Left kidney (tissue), 8 donors: ENCODE measurements around the gene ATXN7L3. TPM values are rescaled to one million over a fixed set of nuclear protein-coding genes. Genes with fewer than 3 reads are reported as not detected.
"Not testable (repeated sequence)": the region's sequence is repeated elsewhere in the genome, so short reads cannot be mapped to it uniquely, and the experiment has no call there.

ENCODE experiments used
- DNase-seq: peaks from one replicate; pipeline ENCODE4 v3.0.0-alpha.2; 2013
- long read RNA-seq, 8 donors: transcript quantifications; one replicate each; lab custom pipeline, GENCODE V29; 2026
- polyA plus RNA-seq: library from polyadenylated mRNA; unstranded; fragments of 120-200 nt; gene quantifications from one replicate; pipeline ENCODE4 v1.2.1, GENCODE V29; 2013; ENCODE audit not compliant: insufficient read length

Gene ATXN7L3, protein sequence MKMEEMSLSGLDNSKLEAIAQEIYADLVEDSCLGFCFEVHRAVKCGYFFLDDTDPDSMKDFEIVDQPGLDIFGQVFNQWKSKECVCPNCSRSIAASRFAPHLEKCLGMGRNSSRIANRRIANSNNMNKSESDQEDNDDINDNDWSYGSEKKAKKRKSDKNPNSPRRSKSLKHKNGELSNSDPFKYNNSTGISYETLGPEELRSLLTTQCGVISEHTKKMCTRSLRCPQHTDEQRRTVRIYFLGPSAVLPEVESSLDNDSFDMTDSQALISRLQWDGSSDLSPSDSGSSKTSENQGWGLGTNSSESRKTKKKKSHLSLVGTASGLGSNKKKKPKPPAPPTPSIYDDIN
- polyA plus RNA-seq: 69.2 TPM
- long read RNA-seq, donor 1, partial matches to known transcripts: 0 of 3 reads
- long read RNA-seq, donor 1, other reads (novel, unspliced or antisense): 0 of 3 reads
- long read RNA-seq, donor 2, transcript ATXN7L3-205 (13 exons, 1,341 nt): major isoform, 5 of 7 reads
- long read RNA-seq, donor 2, partial matches to known transcripts: 0 of 7 reads
- long read RNA-seq, donor 2, other reads (novel, unspliced or antisense): 0 of 7 reads
- long read RNA-seq, donor 3, partial matches to known transcripts: 0 of 2 reads
- long read RNA-seq, donor 3, other reads (novel, unspliced or antisense): 0 of 2 reads
- long read RNA-seq, donor 4: 0 reads
- long read RNA-seq, donor 5, partial matches to known transcripts: 0 of 5 reads
- long read RNA-seq, donor 5, other reads (novel, unspliced or antisense): 0 of 5 reads
- long read RNA-seq, donor 6, transcript ATXN7L3-205 (13 exons, 1,341 nt): major isoform, 5 of 5 reads
- long read RNA-seq, donor 6, partial matches to known transcripts: 0 of 5 reads
- long read RNA-seq, donor 6, other reads (novel, unspliced or antisense): 0 of 5 reads
- long read RNA-seq, donor 7, partial matches to known transcripts: 13 of 17 reads
- long read RNA-seq, donor 7, other reads (novel, unspliced or antisense): 0 of 17 reads
- long read RNA-seq, donor 8: 0 reads

DNA sequence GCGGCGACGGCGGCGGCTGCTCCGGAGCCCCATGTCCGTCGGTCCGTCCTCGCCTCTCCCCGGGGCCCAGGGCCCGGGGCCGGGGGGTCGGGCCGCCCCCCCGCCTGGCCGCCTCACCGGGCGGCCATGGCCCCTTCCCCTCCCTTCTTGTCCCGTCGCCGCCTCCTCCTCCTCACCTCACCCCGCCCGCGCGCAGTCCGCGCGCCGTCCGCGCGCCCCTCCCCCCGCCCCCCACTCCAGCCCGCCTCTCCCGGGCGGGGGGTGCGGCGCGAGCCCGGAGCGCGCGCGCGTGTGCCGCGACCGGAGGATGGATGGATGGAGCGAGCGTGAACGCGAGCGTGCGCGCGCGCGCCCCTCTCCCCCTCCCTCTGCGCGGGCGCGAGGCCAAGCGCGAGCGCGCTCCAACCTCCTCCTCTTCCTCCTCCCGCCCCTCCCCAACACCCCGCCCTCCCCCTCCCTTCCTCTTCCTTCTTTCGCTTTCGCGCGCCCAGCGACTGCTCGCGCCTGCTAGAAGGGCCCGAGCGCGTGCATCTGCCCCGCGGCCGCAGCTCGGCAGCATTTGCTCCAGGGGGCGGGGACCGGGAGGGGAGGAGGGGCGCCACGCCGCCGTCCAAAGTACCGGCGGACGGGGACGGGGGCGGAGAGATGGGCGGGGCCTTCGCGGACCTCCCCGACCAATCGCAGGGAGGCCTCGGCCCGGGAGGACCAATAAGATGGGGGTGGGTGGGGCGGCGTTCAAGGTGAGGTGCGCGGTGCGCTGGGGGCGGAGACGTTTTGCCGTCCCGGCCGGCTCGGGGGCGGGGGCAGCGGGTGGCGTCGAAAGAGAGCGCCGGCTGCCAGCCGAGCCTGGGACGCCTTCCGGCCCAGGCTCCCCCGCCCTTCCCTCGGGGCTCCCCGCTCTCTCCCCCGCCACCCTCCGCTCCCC lies at the start of gene ATXN7L3:
ATXN7L3 (minus strand) TSS at position 332 of the 925 bp plus-strand sequence. CDS start 1,814 bp downstream, outside the sequence.
- DNase-seq: peak; percentile 96

DNA sequence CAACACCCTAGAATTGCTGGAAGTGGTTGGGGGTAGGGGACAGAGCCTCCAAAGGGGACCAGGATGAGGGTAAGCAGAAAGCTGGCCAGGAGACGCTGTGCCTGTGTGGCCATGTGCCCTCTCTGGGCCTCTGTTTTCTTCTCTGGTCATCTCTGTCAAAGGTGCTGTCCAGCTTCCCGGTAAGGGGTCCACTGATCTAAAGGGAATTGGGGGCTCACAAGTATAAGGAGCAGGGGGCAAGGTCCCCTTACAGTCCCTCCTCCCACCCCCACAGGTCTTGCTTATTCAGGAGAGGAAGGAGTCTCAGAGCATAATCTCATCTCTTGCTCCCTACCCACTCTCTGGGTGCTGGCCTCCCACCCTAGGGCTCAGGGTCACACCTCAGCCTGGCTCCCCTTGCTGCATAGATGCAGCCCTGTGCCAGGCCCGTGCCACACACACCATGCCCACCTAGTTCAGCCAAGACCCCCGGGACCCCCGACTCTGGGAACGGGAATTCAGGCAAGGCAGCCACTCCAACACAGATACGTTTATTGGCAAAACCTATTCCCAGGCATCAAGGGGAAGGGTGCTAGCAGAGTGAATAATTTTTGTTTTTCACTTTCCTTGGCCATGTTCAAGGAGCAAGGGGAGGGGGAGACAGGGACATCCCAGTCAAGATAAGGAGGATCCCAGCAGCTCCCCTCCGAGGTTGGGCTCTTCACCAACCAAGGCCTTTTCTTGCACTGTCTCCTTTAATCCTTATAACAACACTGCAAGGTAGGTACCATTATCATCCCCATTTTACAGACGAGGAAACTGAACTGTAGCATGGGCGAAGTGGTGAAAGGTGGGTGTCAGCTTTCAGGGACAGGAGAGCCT lies 48.4 kb upstream of the ATXN7L3 start:
- no peak for DNase-seq

DNA sequence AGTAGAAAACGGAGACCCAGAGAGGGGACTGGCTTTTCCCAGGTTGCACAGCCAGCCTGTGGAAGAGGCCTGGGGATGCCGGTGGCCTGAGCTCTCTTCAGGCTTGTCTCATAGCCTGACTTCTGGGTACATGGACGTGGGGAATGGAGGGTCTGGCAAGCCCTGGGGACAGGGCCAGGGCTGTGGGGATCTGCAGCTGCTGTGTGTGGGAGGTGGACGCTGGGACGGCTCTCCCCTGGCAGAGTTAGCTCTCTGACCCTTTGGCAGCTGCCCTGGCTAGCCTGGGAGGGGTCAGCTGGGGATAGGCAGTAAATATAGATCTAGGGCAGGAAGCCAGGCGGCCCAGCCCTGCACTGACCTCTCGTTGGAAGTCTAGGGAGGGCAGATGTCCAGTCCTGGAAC lies 47.8 kb upstream of the ATXN7L3 start:
- no peak for DNase-seq

DNA sequence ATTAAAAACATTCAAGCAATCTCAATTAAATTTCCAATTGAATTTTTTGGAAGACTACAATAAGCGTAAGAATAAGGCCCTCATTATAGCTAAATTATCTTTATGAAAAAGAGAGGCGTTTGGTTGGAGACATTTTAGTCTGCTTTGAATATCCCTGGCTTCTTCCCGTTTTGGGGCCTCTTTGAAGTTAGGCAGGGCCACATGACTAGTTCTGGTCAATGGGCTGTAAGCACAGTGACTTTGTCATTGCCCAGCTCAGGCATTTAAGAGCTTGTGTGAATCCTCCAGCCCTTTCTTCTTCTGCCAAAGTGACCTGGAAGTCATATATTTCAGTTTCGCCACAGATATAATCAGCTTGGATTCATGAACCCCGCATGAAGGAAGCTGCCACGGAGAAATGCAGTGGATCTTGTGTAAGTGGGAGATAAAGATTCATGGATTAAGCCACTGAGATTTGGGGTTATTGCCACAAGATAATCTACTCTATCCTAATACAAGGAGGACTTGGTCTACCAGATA lies 41.5 kb upstream of the ATXN7L3 start:
- no peak for DNase-seq

DNA sequence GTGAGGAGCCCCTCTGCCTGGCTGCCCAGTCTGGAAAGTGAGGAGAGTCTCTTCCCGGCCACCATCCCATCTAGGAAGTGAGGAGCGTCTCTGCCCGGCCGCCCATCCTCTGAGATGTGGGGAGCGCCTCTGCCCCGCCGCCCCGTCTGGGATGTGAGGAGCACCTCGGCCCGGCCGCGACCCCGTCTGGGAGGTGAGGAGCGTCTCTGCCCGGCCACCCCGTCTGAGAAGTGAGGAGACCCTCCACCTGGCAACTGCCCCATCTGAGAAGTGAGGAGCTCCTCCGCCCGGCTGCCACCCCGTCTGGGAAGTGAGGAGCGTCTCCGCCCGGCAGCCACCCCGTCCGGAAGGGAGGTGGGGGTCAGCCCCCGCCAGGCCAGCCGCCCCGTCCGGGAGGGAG lies 38.2 kb upstream of the ATXN7L3 start:
- DNase-seq: not testable (repeated sequence)

DNA sequence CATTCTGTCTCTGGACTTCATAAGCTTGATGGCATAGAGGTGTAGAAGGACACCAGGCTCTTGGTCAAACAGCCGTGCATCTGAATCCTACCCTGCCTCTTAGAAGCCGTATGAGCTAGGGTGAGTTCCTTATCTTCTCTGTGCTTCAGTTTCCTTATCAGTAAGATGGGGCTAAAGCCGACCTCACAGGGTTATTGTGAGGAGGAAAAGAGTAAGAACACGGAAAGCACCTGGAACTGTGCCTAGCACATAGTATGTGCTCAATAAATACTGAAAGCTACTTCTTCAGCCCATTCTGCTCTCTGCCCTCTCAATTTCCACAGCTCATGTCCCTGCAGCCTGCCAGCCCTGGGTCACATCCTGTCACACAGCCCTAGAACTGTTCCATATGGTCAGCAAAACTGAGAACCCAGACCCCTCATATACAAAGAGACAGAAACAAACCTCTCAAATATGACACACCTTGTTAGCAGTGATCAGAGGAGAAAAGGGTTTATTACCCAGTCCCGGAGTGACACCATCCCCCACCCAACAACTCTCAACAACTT lies 36.8 kb upstream of the ATXN7L3 start:
- DNase-seq: no peak

DNA sequence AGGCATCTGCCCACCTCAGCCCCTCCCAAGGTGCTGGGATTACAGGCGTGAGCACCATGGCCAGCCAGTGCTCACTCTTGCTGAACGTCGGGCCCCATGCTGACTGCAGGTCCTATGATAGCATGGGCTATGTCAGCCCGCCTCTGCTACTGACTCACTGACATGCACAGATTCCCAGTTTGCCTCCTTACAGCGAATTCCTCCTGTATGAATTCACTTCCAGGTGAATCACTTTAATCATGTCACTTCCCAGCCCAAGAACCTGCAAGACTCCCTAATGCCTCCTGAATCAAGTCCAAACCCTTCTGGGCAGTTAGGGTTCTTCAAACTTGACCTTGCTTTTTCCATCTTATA lies 35.9 kb upstream of the ATXN7L3 start:
- DNase-seq: no peak

DNA sequence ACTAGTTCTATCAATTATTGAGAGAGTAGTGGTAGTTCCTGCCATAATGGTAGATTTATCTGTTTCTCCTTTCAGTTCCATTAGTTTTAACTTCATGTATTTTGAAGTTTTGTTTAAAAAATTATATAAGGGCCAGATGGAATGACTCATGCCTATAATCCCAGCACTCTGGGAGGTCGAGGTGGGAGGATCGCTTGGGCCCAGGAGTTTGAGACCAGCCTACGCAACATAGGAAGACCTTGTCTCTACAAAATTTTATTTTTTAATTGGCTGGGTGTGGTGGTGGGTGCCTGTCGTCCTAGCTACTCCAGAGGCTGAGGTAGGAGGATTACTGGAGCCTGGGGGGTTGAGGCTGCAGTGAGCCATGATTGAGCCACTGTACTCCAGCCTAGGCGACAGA lies 33.9 kb upstream of the ATXN7L3 start:
- DNase-seq: no peak

DNA sequence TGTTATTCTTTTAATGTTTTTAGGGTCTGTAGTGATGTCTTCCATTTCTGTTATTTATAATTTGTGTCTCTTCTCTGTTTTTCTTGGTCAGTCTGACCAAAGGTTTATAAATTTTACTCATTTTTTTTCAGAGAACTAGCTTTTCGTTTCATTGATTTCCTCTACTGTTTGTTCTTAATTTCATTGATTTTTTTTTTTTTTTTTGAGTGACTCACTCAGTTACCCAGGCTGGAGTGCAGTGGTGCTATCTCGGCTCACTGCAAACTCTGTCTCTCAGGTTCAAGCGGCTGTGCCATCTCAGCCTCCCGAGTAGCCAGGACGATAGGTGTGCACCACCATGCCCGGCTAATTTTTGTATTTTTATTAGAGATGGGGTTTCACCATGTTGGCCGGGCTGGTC lies 32.4 kb upstream of the ATXN7L3 start:
- DNase-seq: no peak

DNA sequence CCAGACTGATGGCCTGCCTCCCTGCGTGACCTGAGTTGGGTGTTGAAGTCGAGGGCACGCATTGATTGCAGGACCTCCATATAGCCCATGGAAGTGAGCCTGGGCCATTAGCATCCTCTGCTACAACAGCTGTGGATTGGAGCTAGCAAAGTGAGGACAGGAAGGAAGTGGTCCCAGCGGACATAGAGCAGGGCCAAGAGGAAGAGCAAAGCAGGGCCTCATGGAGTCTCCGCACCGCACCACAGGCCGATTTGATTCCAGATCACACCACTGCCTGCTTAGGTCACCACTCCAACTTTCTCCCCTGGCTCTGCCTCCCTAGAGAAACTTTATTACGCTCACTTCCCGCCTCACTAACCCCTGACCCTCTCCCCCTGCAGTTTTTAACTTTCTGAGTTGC lies 30.5 kb upstream of the ATXN7L3 start:
- no peak for DNase-seq

DNA sequence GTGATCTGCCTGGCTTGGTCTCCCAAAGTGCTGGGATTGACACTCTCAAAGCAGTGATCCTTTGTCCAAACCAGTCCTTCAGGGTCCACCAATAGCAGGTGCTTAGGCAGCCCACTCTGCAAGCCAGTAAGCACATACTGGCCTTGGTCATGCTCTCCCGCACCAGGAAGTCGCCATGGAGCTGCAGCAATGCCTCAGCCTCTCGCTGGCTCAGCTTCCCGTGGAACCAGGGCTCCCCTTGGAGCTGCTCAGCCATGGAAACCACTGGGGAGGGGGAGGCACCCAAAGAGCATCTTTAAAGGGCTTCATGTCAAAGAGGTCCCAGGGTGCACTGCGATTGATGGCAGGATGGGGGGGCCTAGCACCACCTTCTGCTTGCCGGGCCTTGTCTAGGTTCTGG lies 29.4 kb upstream of the ATXN7L3 start:
- DNase-seq: no peak

DNA sequence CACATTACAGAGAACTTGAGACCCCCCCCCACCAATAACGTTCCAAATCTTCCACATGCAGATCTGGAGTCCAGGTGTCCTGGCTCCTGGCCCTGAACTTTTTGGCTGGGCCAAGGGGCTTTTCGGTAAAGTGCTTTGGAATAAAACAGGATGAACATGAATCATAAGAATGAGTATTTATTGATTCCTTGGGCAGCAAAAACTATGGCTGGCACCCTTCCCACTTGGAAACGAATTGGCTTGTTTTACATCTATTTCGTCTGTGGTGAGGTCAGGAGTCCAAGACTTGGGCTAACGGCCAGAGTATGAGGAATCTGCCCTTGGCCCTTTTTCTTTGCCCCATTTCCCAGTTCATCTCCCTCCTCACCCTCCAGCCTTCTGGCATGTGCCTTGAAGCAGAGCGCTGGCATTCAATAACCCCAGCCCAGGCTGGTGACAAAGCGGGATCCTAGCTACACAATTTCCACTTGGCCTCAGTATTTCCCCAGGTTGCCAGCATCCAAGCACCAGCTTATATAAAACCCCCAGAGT lies 23.9 kb upstream of the ATXN7L3 start:
- DNase-seq: no peak

DNA sequence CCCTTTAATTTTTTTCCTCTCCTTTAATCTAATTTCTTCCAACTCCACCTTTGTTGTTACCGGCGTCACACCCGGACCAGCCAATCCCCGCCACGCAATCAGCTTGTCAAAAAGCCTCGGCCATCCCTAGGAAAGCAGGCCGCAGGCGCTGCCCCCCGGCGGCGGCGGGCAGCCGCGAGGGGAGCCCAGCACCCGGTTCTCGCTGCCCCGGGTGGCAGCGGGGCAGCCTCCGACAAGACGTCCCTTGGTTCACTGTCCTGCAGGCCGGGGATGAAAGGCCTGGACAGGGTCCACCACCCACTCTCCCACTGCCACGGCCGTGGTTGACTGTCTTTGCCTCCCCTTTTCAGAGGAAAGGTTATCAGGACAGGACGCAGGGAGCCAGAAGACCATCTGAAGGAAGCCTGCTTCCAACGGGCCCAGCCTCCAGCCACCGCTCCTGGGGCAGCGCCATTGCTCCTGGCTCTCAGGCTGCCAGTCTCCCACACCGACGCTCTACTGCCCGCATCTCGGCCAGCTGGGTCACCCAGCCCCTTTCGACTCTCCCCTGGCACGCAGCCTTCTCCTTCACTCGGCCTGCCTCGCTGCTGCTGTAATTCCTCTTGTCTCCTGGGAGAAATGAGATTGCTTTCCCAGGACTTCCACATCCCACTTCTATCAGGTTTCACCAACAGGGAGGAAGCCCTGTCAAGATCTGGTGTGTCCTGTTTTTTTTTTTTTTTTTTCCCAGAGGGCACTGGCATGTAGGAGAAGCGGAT lies 22.6 kb upstream of the ATXN7L3 start:
- peak; percentile 76 for DNase-seq

DNA sequence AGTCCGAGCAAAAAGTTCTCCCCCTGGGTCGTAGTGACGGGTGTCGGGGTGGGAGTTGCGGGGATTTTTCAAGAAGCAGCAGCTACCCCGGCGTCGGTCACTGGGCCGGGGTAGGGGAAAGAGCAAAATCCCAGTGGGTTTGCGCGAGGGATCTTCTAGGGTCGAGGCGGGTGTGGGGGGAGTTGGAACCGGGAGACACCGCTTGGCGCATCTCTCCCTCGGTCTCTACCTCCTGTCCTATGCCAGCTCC lies 22.1 kb upstream of the ATXN7L3 start:
- DNase-seq: no peak

DNA sequence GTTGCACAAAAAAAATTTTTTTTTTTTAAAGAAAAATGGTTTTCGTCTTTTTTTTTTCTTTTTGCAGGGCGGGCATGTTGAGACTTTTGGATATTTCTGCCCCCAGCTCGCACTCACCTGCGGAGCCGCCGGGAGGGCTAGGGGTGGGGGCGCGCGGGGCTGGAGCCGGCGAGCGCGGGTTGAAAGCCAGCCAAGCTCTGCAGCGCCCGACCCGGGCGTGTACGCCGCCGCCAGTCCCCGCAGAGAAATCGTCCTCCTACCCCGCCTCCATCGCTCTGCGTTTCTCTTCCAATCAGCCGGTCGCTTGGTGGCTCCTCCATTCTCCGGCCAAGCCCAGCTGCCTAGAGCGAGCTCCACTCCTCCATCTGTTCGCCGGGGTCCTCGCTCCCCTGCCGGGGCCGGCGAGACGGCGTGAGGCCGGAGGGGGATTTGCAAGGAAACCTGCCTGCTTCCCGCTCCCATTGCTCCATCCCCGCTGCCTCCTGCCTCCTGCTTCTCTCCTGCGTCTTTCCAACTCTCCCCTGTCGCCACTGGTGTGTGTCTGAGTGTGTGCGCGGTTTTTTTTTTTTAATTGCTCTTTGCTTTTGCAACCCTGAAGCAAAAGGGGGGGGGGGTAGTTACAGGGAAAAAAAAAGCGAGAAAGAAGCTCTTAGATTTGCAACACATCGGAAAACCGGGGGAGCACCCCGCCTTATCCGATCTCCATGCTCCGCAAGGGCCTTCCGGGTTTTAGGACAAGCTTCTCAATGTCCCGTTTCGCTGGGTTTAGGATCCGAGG lies 21.6 kb upstream of the ATXN7L3 start:
- DNase-seq: peak; percentile 71

DNA sequence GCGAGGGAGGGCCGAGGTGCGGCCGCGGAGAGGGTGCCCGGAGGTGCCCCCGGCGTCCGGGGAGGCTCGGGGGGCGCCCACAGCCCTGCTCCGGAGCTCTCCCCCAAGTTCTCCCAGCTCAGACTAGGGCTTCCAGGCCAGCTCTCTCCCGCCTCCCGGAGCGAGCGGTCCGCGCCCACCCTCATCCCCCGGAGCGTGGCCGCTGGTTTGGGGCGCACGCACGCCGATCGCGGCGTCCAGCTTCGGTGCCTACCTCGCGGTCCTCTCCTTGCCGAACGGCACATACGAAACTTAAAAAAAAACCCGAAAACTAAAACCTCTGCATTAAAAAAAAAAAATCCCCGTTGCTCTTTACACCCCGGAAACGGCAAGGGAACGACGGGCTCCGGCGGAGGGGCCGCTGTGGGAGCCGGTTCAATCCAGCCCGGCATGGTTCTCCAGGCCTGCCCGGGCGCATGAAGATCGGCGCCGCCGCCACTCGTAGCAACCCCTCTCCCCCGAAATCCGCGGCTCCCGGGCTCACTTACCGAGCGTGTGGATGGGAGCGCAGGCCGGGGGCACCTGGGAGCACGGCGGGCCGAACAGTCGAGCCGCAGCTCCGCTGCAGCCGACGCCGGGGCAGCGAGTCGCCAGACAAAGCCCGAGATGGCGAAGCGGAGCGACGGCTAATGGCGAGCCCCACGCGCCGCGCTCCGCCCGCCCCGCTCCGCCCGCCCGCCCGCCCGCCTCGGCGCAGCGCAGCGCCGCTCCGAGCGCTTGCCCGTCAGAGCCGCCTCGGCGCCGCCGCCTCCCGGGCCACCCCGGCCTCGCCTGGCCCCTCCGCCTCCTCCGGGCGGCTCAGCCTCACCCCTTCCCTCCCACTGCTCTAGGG lies 20.8 kb upstream of the ATXN7L3 start:
- peak; percentile 43 for DNase-seq

DNA sequence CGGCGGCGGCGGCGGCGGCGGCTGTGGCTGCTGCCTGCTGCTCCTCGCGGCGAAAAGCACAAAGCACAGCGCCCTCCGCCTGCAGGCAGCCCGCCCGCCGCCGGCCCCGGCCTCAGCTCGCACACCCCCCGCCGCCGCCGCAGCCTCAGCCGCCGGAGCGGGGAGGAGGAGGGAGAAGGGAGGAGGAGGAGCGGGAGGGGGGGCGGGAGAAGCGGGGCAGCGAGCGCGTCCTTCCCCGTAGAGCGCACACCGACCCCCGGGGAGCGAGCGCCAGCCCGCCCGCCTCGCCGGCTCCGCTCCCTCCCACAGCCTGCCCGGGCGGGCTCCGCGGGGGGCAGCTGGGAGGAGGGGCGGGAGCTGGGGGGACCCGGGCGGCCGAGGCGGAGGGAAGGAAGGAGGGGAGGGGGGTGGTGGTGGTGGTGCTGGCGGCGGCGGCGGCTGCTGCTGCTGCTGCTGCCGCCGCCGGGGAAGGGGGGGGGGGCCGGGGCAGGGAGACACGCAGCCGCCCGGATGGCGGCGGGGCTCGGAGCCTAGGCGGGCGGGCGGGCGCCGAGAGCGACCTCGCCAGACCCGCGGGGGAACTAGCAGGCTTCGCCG lies 20.0 kb upstream of the ATXN7L3 start, which contains the start of gene UBTF:
UBTF (minus strand) TSS at position 60 of the 597 bp plus-strand sequence. CDS start 1,446 bp downstream, outside the sequence.
- DNase-seq: peak; percentile 74
